HEK293 (cell line): ENCODE measurements around the gene KIF26B.
A peak's percentile ranks its signal among the peaks of the same experiment; 100 is the strongest.
"Not testable (repeated sequence)": the region's sequence is repeated elsewhere in the genome, so short reads cannot be mapped to it uniquely, and the experiment has no call there.

ENCODE experiments used
- CTCF ChIA-PET: fragments of 350-600 bp; formaldehyde crosslinking; extraction: SDS; loops from one replicate; lab custom pipeline; 2021; ENCODE audit warnings: antibody characterized with exemption; lab: Yijun Ruan, JAX
- POLR2A ChIA-PET: fragments of 300-600 bp; formaldehyde crosslinking; extraction: SDS; loops from one replicate; lab custom pipeline; 2020; ENCODE audit warnings: antibody characterized with exemption, inconsistent platforms; lab: Yijun Ruan, JAX
- H3K27ac ChIP-seq: fragments of 200-500 bp; sonication (Bioruptor generic); 2 replicates; pipeline ENCODE4 v1.5.1; 2014; ENCODE audit warnings: low read depth, low read length, control low read depth, inconsistent platforms; ENCODE audit errors: extremely low read depth
- H3K36me3 ChIP-seq, 2 experiments: fragments of 200-500 bp in 1 of 2; sonication (Bioruptor generic) in 1 of 2; 1 replicate in 1 of 2; 2 replicates in 1 of 2; pipeline ENCODE4 v1.5.1; 2014 to 2017; ENCODE audit warnings: inconsistent platforms in 2 of 2, low read length in 2 of 2; ENCODE audit not compliant: control insufficient read depth in 2 of 2, insufficient read depth in 1 of 2
- H3K4me1 ChIP-seq: fragments of 200-500 bp; sonication (Bioruptor generic); 2 replicates; pipeline ENCODE4 v1.5.1; 2014; ENCODE audit warnings: mild to moderate bottlenecking, low read length, inconsistent platforms; ENCODE audit not compliant: control insufficient read depth, insufficient read depth
- H3K4me3 ChIP-seq: 2 replicates; pipeline ENCODE4 v1.5.1; 2011; ENCODE audit warnings: low read depth, mild to moderate bottlenecking, control low read depth, low read length, moderate library complexity
- H3K9me3 ChIP-seq: fragments of 200-500 bp; sonication (Bioruptor generic); 2 replicates; pipeline ENCODE4 v1.5.1; 2014; ENCODE audit warnings: low read depth, low read length, inconsistent platforms; ENCODE audit not compliant: control insufficient read depth, insufficient read depth
- BCL11A ChIP-seq: fragments of 450-650 bp; formaldehyde crosslinking; IDR thresholded peaks from 2 replicates; pipeline ENCODE4 v1.5.1; 2016; ENCODE audit warnings: low read depth, missing biosample characterization, missing genetic modification characterization
- BCL11B ChIP-seq: fragments of 450-650 bp; formaldehyde crosslinking; IDR thresholded peaks from 2 replicates; pipeline ENCODE4 v1.5.1; 2016; ENCODE audit warnings: low read depth, missing biosample characterization, missing genetic modification characterization
- HOXD13 ChIP-seq: sonication (generic); formaldehyde crosslinking; IDR thresholded peaks from 2 replicates; pipeline ENCODE4 v1.8.0; 2022; ENCODE audit warnings: missing genetic modification reagents, borderline replicate concordance
- IKZF3 ChIP-seq: fragments of 450-650 bp; IDR thresholded peaks from 2 replicates; pipeline ENCODE4 v1.5.0; 2018; ENCODE audit warnings: missing biosample characterization, mild to moderate bottlenecking, missing genetic modification characterization, moderate library complexity
- ZBTB8A ChIP-seq: fragments of 450-650 bp; formaldehyde crosslinking; IDR thresholded peaks from 2 replicates; pipeline ENCODE4 v1.5.1; 2016; ENCODE audit warnings: missing biosample characterization, missing genetic modification characterization
- ZNF140 ChIP-seq: fragments of 450-650 bp; formaldehyde crosslinking; IDR thresholded peaks from 2 replicates; pipeline ENCODE4 v1.5.1; 2016; ENCODE audit warnings: missing biosample characterization, missing genetic modification characterization
- ZNF239 ChIP-seq: fragments of 450-650 bp; formaldehyde crosslinking; IDR thresholded peaks from 2 replicates; pipeline ENCODE4 v1.5.1; 2016; ENCODE audit warnings: missing biosample characterization, missing genetic modification characterization
- ZNF341 ChIP-seq: fragments of 450-650 bp; formaldehyde crosslinking; IDR thresholded peaks from 2 replicates; pipeline ENCODE4; 2016; ENCODE audit warnings: low read depth, missing biosample characterization, missing genetic modification characterization
- ZNF394 ChIP-seq: fragments of 450-650 bp; formaldehyde crosslinking; IDR thresholded peaks from 2 replicates; pipeline ENCODE4 v1.5.1; 2016; ENCODE audit warnings: missing biosample characterization, missing genetic modification characterization, mild to moderate bottlenecking, moderate library complexity, borderline replicate concordance
- ZNF426 ChIP-seq: fragments of 450-650 bp; formaldehyde crosslinking; IDR thresholded peaks from 2 replicates; pipeline ENCODE4 v1.5.1; 2017; ENCODE audit warnings: missing biosample characterization, missing genetic modification characterization, mild to moderate bottlenecking, inconsistent platforms, moderate library complexity
- ZNF555 ChIP-seq: fragments of 450-650 bp; formaldehyde crosslinking; conservative IDR thresholded peaks from 2 replicates; pipeline ENCODE4 v1.5.1; 2017; ENCODE audit warnings: missing biosample characterization, mild to moderate bottlenecking, missing genetic modification characterization, inconsistent platforms
- ZNF560 ChIP-seq: fragments of 450-650 bp; formaldehyde crosslinking; IDR thresholded peaks from 2 replicates; pipeline ENCODE4 v1.5.1; 2017; ENCODE audit warnings: missing biosample characterization, missing genetic modification characterization, borderline replicate concordance
- ZNF623 ChIP-seq: fragments of 450-650 bp; formaldehyde crosslinking; IDR thresholded peaks from 2 replicates; pipeline ENCODE4 v1.5.1; 2016; ENCODE audit warnings: missing biosample characterization, missing genetic modification characterization
- ZNF624 ChIP-seq: fragments of 450-650 bp; formaldehyde crosslinking; IDR thresholded peaks from 2 replicates; pipeline ENCODE4 v1.5.1; 2017; ENCODE audit warnings: missing biosample characterization, missing genetic modification characterization
- ZNF654 ChIP-seq: fragments of 450-650 bp; formaldehyde crosslinking; IDR thresholded peaks from 2 replicates; pipeline ENCODE4 v1.5.1; 2016; ENCODE audit warnings: low read depth, missing biosample characterization, missing genetic modification characterization
- ZNF768 ChIP-seq: fragments of 450-650 bp; formaldehyde crosslinking; IDR thresholded peaks from 2 replicates; pipeline ENCODE4 v1.5.1; 2018; ENCODE audit warnings: missing biosample characterization, mild to moderate bottlenecking, missing genetic modification characterization
- ZNF830 ChIP-seq: fragments of 450-650 bp; IDR thresholded peaks from 2 replicates; pipeline ENCODE4 v1.5.0; 2018; ENCODE audit warnings: missing biosample characterization, missing genetic modification characterization, low read depth, mild to moderate bottlenecking, moderate library complexity
- TF ChIP-seq, protein P1 (sequence below): fragments of 450-650 bp; formaldehyde crosslinking; IDR thresholded peaks from 2 replicates; pipeline ENCODE4 v1.5.1; 2016; ENCODE audit warnings: missing biosample characterization, missing genetic modification characterization
- TF ChIP-seq, protein P2 (sequence below): fragments of 450-650 bp; formaldehyde crosslinking; IDR thresholded peaks from 2 replicates; pipeline ENCODE4 v1.5.1; 2016; ENCODE audit warnings: missing biosample characterization, missing genetic modification characterization
- TF ChIP-seq, protein P3 (sequence below): fragments of 450-650 bp; formaldehyde crosslinking; IDR thresholded peaks from 2 replicates; pipeline ENCODE4 v1.5.1; 2016; ENCODE audit warnings: missing biosample characterization, missing genetic modification characterization
- TF ChIP-seq, protein P4 (sequence below): fragments of 450-650 bp; formaldehyde crosslinking; conservative IDR thresholded peaks from 2 replicates; pipeline ENCODE4 v1.5.1; 2016; ENCODE audit warnings: low read depth, missing biosample characterization, missing genetic modification characterization
- TF ChIP-seq, protein P5 (sequence below): fragments of 450-650 bp; formaldehyde crosslinking; IDR thresholded peaks from 2 replicates; pipeline ENCODE4 v1.5.1; 2016; ENCODE audit warnings: missing biosample characterization, missing genetic modification characterization

The KIF26B gene

DNA sequence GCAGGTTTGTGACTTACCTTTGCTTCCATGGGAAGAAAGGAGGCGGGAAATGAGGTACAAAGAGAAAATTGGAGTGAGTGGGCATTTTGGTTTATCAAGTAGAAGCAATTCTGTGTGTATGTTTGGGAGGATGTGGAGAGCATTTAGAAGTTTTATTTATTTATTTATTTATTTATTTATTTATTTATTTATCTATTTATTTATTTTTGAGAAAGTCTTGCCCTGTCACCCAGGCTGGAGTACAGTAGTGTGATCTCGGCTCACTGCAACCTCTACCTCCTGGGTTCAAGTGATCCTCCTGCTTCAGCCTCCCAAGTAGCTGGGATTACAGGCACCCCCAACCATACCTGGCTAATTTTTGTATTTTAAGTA is 182.2 kb downstream of the KIF26B start:
- POLR2A ChIA-PET, CTCF ChIA-PET, H3K27ac ChIP-seq: not testable (repeated sequence)

DNA sequence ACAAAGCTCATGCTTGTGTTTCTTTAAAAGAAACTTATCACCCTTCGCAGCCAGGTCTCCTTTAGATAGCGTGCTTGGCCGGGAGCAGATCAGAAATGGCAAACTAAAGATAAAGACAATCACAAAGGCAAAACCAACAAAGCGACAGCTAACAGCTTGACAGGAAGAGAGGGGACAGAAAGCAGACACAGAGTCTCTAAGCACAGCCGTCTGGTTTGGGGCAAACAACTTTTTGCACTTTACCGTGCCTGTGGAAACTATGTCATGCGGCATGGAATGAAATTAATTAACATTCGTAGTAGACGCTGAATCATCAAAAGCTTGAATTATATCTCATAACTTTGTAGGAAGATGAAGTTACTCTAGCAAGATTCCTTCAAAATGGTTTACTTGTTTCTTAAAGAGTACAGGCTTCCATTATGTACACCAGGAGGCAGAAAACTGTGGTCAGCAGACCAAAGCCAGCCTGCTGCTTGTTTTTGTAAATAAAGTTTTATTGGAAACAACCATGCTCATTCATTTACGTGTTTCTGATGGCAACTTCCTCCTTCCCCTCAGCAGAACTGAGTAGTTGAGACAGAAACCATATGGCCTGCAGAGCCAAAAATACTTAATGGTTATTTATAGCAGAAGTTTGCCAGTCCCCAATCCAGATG is 183.2 kb downstream of the KIF26B start:
- H3K4me3 ChIP-seq = no peak overlapping the region
- CTCF ChIA-PET = no interaction called here
- POLR2A ChIA-PET = no interaction called here
- H3K36me3 ChIP-seq = no peaks in the 10 kb centered on the region
- no peak overlapping the region for H3K27ac ChIP-seq
- H3K4me1 ChIP-seq = no peaks in the 10 kb centered on the region
- H3K9me3 ChIP-seq = no peaks in the 10 kb centered on the region
- TF ChIP-seq ZNF341 (no peak), ZNF768 (no peak), HOXD13 (CRISPR knock-in tag) (no peak), ZNF623 (tag by site-specific recombination) (no peak), IKZF3 (tag by site-specific recombination) (no peak), ZNF239 (tag by site-specific recombination) (no peak), ZNF624 (tag by site-specific recombination) (no peak), BCL11B (no peak), BCL11A (tag by site-specific recombination) (no peak), ZNF830 (tag by site-specific recombination) (no peak)
- TF ChIP-seq, protein P1, sequence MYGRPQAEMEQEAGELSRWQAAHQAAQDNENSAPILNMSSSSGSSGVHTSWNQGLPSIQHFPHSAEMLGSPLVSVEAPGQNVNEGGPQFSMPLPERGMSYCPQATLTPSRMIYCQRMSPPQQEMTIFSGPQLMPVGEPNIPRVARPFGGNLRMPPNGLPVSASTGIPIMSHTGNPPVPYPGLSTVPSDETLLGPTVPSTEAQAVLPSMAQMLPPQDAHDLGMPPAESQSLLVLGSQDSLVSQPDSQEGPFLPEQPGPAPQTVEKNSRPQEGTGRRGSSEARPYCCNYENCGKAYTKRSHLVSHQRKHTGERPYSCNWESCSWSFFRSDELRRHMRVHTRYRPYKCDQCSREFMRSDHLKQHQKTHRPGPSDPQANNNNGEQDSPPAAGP = no peak
- TF ChIP-seq, protein P2, sequence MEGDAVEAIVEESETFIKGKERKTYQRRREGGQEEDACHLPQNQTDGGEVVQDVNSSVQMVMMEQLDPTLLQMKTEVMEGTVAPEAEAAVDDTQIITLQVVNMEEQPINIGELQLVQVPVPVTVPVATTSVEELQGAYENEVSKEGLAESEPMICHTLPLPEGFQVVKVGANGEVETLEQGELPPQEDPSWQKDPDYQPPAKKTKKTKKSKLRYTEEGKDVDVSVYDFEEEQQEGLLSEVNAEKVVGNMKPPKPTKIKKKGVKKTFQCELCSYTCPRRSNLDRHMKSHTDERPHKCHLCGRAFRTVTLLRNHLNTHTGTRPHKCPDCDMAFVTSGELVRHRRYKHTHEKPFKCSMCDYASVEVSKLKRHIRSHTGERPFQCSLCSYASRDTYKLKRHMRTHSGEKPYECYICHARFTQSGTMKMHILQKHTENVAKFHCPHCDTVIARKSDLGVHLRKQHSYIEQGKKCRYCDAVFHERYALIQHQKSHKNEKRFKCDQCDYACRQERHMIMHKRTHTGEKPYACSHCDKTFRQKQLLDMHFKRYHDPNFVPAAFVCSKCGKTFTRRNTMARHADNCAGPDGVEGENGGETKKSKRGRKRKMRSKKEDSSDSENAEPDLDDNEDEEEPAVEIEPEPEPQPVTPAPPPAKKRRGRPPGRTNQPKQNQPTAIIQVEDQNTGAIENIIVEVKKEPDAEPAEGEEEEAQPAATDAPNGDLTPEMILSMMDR (tag by site-specific recombination) = no peak
- TF ChIP-seq, protein P3, sequence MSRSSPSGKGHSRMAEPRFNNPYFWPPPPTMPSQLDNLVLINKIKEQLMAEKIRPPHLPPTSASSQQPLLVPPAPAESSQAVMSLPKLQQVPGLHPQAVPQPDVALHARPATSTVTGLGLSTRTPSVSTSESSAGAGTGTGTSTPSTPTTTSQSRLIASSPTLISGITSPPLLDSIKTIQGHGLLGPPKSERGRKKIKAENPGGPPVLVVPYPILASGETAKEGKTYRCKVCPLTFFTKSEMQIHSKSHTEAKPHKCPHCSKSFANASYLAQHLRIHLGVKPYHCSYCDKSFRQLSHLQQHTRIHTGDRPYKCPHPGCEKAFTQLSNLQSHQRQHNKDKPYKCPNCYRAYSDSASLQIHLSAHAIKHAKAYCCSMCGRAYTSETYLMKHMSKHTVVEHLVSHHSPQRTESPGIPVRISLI (tag by site-specific recombination) = no peak

More for the DNA sequence above, 182.2 kb downstream of the KIF26B start:
- not testable (repeated sequence) for H3K4me1 ChIP-seq, H3K4me3 ChIP-seq, H3K36me3 ChIP-seq, H3K9me3 ChIP-seq
- TF ChIP-seq ZNF623 (tag by site-specific recombination) (peak; percentile 38), ZNF654 (tag by site-specific recombination) (peak; percentile 27), ZNF140 (peak; percentile 47; the same call in 1 of the 2 replicates), ZBTB8A (tag by site-specific recombination) (peak; percentile 35; the same call in 1 of the 2 replicates), ZNF394 (tag by site-specific recombination) (peak; percentile 77; the same call in 1 of the 2 replicates), ZNF560 (tag by site-specific recombination) (0 out of 2 replicates have a peak, but pooled peaks have one; percentile 18), ZNF555 (tag by site-specific recombination) (peak; percentile 48), ZNF426 (peak; percentile 54)
- TF ChIP-seq, protein P4, sequence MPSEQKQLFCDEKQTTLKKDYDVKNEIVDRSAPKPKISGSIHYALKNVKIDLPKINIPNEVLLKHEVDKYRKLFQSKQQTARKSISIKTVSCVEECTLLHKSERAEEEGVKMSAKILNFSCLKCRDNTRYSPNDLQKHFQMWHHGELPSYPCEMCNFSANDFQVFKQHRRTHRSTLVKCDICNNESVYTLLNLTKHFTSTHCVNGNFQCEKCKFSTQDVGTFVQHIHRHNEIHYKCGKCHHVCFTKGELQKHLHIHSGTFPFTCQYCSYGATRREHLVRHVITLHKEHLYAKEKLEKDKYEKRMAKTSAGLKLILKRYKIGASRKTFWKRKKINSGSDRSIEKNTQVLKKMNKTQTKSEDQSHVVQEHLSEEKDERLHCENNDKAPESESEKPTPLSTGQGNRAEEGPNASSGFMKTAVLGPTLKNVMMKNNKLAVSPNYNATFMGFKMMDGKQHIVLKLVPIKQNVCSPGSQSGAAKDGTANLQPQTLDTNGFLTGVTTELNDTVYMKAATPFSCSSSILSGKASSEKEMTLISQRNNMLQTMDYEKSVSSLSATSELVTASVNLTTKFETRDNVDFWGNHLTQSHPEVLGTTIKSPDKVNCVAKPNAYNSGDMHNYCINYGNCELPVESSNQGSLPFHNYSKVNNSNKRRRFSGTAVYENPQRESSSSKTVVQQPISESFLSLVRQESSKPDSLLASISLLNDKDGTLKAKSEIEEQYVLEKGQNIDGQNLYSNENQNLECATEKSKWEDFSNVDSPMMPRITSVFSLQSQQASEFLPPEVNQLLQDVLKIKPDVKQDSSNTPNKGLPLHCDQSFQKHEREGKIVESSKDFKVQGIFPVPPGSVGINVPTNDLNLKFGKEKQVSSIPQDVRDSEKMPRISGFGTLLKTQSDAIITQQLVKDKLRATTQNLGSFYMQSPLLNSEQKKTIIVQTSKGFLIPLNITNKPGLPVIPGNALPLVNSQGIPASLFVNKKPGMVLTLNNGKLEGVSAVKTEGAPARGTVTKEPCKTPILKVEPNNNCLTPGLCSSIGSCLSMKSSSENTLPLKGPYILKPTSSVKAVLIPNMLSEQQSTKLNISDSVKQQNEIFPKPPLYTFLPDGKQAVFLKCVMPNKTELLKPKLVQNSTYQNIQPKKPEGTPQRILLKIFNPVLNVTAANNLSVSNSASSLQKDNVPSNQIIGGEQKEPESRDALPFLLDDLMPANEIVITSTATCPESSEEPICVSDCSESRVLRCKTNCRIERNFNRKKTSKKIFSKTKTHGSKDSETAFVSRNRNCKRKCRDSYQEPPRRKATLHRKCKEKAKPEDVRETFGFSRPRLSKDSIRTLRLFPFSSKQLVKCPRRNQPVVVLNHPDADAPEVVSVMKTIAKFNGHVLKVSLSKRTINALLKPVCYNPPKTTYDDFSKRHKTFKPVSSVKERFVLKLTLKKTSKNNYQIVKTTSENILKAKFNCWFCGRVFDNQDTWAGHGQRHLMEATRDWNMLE (tag by site-specific recombination) = peak; percentile 63
- TF ChIP-seq, protein P5, sequence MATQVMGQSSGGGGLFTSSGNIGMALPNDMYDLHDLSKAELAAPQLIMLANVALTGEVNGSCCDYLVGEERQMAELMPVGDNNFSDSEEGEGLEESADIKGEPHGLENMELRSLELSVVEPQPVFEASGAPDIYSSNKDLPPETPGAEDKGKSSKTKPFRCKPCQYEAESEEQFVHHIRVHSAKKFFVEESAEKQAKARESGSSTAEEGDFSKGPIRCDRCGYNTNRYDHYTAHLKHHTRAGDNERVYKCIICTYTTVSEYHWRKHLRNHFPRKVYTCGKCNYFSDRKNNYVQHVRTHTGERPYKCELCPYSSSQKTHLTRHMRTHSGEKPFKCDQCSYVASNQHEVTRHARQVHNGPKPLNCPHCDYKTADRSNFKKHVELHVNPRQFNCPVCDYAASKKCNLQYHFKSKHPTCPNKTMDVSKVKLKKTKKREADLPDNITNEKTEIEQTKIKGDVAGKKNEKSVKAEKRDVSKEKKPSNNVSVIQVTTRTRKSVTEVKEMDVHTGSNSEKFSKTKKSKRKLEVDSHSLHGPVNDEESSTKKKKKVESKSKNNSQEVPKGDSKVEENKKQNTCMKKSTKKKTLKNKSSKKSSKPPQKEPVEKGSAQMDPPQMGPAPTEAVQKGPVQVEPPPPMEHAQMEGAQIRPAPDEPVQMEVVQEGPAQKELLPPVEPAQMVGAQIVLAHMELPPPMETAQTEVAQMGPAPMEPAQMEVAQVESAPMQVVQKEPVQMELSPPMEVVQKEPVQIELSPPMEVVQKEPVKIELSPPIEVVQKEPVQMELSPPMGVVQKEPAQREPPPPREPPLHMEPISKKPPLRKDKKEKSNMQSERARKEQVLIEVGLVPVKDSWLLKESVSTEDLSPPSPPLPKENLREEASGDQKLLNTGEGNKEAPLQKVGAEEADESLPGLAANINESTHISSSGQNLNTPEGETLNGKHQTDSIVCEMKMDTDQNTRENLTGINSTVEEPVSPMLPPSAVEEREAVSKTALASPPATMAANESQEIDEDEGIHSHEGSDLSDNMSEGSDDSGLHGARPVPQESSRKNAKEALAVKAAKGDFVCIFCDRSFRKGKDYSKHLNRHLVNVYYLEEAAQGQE (tag by site-specific recombination) = 0 out of 2 replicates have a peak, but pooled peaks have one; percentile 34
